ENCODE results near the gene TIGAR.

TIGAR gene

DNA sequence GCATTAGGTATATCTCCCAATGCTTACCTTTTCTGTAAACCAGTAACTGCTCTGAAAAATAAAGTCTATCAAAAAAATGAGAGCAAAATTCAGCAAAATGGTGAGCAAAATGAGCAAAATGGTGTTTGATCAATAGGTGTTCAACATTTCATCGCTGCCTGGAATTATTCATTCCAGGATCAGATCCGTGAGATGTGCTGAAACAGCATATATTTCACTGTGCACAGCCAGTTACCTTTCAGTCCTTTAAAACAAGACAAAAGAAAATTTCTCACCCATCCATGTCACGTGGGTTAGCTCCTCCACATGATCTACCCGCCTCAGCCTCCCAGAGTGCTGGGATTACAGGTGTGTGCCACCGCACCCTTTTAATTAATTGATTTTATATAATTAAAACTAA, 66.6 kb downstream of the TIGAR start:
- no peak overlapping the region for H3K4me3 ChIP-seq (ENCODE audit: low read depth, low read length)
- DNase-seq (ENCODE audit: low read depth) = no peak
- no peak for TF ChIP-seq CTCF (IDR thresholded peaks at IDR 0.05; ENCODE audit: insufficient read depth, low read depth, low read length, missing control alignments)

GRCh38 chr12:4388032-4388431, 67.0 kb downstream of the TIGAR start:
- no peak for DNase-seq (ENCODE audit: low read depth)
- no peak for TF ChIP-seq CTCF (IDR thresholded peaks at IDR 0.05; ENCODE audit: insufficient read depth, low read depth, low read length, missing control alignments)

GRCh38 chr12:4388662-4389061, 67.6 kb downstream of the TIGAR start:
- no peak for TF ChIP-seq CTCF (IDR thresholded peaks at IDR 0.05; ENCODE audit: insufficient read depth, low read depth, low read length, missing control alignments)
- H3K4me3 ChIP-seq (ENCODE audit: low read depth, low read length) = no peak overlapping the region
- no peak for DNase-seq (ENCODE audit: low read depth)

More at GRCh38 chr12:4388032-4388431, 67.0 kb downstream of the TIGAR start:
- H3K4me3 ChIP-seq (ENCODE audit: low read depth, low read length) = no peak overlapping the region

GRCh38 chr12:4392223-4392742, 71.3 kb downstream of the TIGAR start:
- H3K4me3 ChIP-seq (ENCODE audit: low read depth, low read length) = no peak overlapping the region
- TF ChIP-seq CTCF (IDR thresholded peaks at IDR 0.05; ENCODE audit: insufficient read depth, low read depth, low read length, missing control alignments) = no peak

GRCh38 chr12:4393211-4393610, 72.2 kb downstream of the TIGAR start:
- H3K4me3 ChIP-seq (ENCODE audit: low read depth, low read length) = no peak overlapping the region
- DNase-seq (ENCODE audit: low read depth) = no peak
- TF ChIP-seq CTCF (IDR thresholded peaks at IDR 0.05; ENCODE audit: insufficient read depth, low read depth, low read length, missing control alignments) = no peak

More at GRCh38 chr12:4392223-4392742, 71.3 kb downstream of the TIGAR start:
- DNase-seq (ENCODE audit: low read depth) = no peak

DNA sequence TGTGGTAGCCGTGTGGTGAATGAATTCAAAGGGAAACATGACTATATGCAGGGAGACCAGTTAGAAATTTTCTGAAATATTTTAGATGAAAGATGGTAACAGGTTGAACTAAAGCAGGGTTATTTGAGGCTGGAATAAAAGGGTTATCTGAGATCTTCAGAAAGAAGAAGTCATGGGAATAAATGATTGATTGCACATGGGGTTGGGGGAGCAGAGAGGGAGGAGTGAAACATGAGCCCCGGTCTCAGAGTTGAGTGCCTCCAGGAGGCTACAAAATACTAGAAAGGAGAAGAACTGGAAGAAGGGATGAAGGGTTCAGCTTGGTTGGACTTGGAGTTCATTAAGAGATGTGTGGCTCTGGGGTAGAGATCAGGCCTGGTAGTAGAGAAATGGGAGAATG, 74.8 kb downstream of the TIGAR start:
- no peak for TF ChIP-seq CTCF (IDR thresholded peaks at IDR 0.05; ENCODE audit: insufficient read depth, low read depth, low read length, missing control alignments)
- DNase-seq (ENCODE audit: low read depth) = no peak
- H3K4me3 ChIP-seq (ENCODE audit: low read depth, low read length) = no peak overlapping the region

GRCh38 chr12:4401117-4401516, 80.1 kb downstream of the TIGAR start:
- no peak for TF ChIP-seq CTCF (IDR thresholded peaks at IDR 0.05; ENCODE audit: insufficient read depth, low read depth, low read length, missing control alignments)
- no peak for DNase-seq (ENCODE audit: low read depth)
- no peak overlapping the region for H3K4me3 ChIP-seq (ENCODE audit: low read depth, low read length)

Data from GM12865 (cell line).